ENCODE data around the gene TRAF3IP3. TPM values are rescaled to one million over a fixed set of nuclear protein-coding genes. Genes with fewer than 3 reads are reported as not detected.

Gene TRAF3IP3
- total RNA-seq, 3 donors from 2014 or later, result 3.6 to 4.6 (median 4.4) TPM

DNA sequence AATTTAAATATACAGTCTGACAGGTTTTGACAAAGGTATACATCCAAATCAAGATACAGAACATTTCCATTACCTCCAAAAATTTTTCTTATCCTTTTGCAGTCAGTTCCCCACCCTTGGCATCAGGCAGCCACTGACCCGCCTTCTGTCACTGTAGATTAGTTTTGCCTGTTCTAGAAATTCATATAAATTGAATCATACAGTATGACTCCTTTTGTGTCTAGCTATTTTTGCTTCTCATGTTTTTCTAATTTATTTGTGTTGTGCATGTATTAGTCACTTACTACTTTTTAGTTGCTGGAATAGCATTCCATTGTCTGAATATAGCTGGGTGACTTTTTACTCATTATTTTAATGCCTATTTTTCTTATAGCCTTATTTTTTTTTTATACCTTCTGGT, 75.8 kb downstream of the TRAF3IP3 start:
- Histone ChIP-seq H3K36me3 (no peaks in the 10 kb centered on the region), H3K27me3 (no peaks in the 10 kb centered on the region), H3K4me3 (no peak overlapping the region), H3K4me1 (peaks cover 0 to 10% of the 10 kb centered on the region in 2 donors), H3K9me3 (no peaks in the 10 kb centered on the region), H3K27ac (no peak overlapping the region)
- TF ChIP-seq POLR2AphosphoS5 (IDR thresholded peaks at IDR 0.05) (no peak), POLR2A (IDR thresholded peaks at IDR 0.05) (no peak)
- TF ChIP-seq, protein P1, sequence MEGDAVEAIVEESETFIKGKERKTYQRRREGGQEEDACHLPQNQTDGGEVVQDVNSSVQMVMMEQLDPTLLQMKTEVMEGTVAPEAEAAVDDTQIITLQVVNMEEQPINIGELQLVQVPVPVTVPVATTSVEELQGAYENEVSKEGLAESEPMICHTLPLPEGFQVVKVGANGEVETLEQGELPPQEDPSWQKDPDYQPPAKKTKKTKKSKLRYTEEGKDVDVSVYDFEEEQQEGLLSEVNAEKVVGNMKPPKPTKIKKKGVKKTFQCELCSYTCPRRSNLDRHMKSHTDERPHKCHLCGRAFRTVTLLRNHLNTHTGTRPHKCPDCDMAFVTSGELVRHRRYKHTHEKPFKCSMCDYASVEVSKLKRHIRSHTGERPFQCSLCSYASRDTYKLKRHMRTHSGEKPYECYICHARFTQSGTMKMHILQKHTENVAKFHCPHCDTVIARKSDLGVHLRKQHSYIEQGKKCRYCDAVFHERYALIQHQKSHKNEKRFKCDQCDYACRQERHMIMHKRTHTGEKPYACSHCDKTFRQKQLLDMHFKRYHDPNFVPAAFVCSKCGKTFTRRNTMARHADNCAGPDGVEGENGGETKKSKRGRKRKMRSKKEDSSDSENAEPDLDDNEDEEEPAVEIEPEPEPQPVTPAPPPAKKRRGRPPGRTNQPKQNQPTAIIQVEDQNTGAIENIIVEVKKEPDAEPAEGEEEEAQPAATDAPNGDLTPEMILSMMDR (IDR thresholded peaks at IDR 0.05), result no peak
- no peak for DNase-seq (ENCODE audit: low spot score in 2 of 2)
- intact Hi-C loops (cut with DNase I; ENCODE audit: low total_unique reads), result no loop called here

Other genes with a start within 250 kb of the TRAF3IP3 start
- 1 to 10 TPM in 1 of 3 donors, under 1 TPM in 1, not detected in 1; 0.16 to 1.8 TPM for gene CAMK1G, start 172.3 kb upstream of the TRAF3IP3 start, total RNA-seq
- 10 to 100 TPM; 23.9 to 48.0 (median 35.6) TPM for gene LAMB3, start 103.6 kb upstream of the TRAF3IP3 start, total RNA-seq
- 1,000 to 10,000 TPM in 1 of 3 donors, 100 to 1,000 TPM in 2; 198 to 1,307 (median 636) TPM for gene G0S2, start 80.6 kb upstream of the TRAF3IP3 start, total RNA-seq
- gene HSD11B1, start 51.2 kb upstream of the TRAF3IP3 start, total RNA-seq, result 10 to 100 TPM in 1 of 3 donors, 1 to 10 TPM in 1, under 1 TPM in 1; 0.88 to 90.1 (median 7.5) TPM
- 1 to 10 TPM in 2 of 3 donors, under 1 TPM in 1; 0.64 to 3.1 (median 2.0) TPM for gene C1orf74, start 28.5 kb downstream of the TRAF3IP3 start, total RNA-seq
- gene IRF6, start 50.1 kb downstream of the TRAF3IP3 start, total RNA-seq, result 10 to 100 TPM in 2 of 3 donors, 1 to 10 TPM in 1; 1.9 to 81.8 (median 42.9) TPM
- gene UTP25, start 71.9 kb downstream of the TRAF3IP3 start, total RNA-seq, result 10 to 100 TPM in 2 of 3 donors, 1 to 10 TPM in 1; 6.4 to 15.5 (median 11.1) TPM
- gene SYT14, start 182.2 kb downstream of the TRAF3IP3 start, total RNA-seq, result under 1 TPM in 1 of 3 donors, not detected in 2; 0.73 TPM